B cell (primary cell): ENCODE data around the gene SIPA1L3.

Source experiments
- EZH2 ChIP-seq: IDR thresholded peaks from 2 replicates; pipeline ENCODE4 v1.6.1; 2012; ENCODE audit warnings: borderline replicate concordance, low read depth, mild to moderate bottlenecking, moderate library complexity, low read length; ENCODE audit not compliant: insufficient read depth, poor library complexity, severe bottlenecking
- TF ChIP-seq, protein P1 (sequence below): fragments of 200-600 bp; IDR thresholded peaks from one replicate; pipeline ENCODE4 v1.8.0; 2022; ENCODE audit warnings: antibody characterized with exemption, mild to moderate bottlenecking

- TF ChIP-seq, protein P1, sequence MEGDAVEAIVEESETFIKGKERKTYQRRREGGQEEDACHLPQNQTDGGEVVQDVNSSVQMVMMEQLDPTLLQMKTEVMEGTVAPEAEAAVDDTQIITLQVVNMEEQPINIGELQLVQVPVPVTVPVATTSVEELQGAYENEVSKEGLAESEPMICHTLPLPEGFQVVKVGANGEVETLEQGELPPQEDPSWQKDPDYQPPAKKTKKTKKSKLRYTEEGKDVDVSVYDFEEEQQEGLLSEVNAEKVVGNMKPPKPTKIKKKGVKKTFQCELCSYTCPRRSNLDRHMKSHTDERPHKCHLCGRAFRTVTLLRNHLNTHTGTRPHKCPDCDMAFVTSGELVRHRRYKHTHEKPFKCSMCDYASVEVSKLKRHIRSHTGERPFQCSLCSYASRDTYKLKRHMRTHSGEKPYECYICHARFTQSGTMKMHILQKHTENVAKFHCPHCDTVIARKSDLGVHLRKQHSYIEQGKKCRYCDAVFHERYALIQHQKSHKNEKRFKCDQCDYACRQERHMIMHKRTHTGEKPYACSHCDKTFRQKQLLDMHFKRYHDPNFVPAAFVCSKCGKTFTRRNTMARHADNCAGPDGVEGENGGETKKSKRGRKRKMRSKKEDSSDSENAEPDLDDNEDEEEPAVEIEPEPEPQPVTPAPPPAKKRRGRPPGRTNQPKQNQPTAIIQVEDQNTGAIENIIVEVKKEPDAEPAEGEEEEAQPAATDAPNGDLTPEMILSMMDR, result no peak
- TF ChIP-seq EZH2, result no peak
Measured at GRCh38 chr19:38045554-38046253, 138.7 kb downstream of the SIPA1L3 start.
